HG02885 (cell line): ENCODE data around the gene ANKRD63.

Source experiments
- ATAC-seq: cut with Tn5 transposase; IDR thresholded peaks from one replicate; pipeline ENCODE4 v1.9.1; 2021; ENCODE audit warnings: mild to moderate bottlenecking; ENCODE audit not compliant: unreplicated experiment, poor library complexity

ANKRD63 gene

GRCh38 chr15:40246496-40247280, 36.2 kb downstream of the ANKRD63 start:
- ATAC-seq, result no peak

DNA sequence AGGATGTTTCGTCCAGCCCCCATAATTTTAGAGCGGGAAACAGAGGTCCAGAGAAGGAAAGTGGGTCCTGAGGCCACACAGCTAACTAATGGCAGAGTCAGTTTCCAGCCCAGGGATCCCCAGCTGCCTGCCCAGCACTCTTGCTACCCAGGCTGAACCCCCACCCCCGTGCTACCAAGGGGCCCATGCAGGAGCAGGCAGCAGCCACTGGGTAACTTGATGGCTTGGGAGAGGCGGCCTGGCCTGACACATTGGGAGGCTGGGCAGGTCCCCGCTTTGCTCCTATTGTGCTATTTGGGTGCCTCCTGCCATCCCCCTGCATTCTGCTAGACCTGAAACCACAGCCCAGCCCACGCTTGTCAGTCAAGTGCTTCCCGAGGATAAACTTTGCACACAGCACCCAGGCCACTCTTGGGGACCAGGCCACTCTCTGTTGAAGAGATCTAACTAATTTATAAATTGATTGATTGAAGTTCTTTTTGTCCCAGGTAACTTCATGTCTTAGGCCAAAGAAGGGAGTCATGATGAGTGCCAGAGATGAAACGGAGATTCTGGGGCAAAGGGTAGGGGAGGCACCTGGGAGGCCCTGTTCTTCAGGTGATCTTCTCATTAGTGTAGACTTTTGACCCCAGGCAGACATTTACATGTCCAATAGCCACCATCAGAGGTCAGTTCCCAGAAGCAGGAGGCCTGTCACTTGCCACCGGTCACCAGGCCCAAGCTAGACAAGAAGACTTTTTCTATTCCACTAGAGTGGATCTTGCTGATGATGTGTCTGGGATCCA, 37.0 kb downstream of the ANKRD63 start:
- no peak for ATAC-seq

- ATAC-seq, result no peak
These were observed 37.8 kb downstream of the ANKRD63 start for GRCh38 chr15:40244961-40245523.

- ATAC-seq, result no peak
These were observed 39.6 kb downstream of the ANKRD63 start for GRCh38 chr15:40243126-40243810.

DNA sequence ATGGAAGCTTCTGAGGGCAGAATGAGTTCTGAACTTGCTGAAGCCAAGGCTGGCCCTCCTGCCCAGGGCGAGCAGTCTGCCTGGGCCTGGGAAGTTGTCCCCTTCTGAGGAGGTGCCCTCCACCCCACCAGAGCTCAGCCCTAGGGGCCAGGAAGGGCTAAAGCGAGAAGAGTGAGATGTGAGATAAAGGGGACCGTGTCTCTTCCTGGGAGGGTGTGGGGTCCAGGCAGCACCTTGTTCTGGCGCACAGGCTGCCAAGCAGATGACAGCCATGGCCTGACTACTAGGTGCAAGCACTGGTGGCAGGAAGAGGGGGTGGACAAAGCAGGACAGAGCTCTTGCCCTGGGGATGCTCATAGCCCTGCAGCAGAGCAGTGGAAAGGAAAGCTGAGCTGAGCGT, 40.3 kb downstream of the ANKRD63 start:
- ATAC-seq, result no peak

DNA sequence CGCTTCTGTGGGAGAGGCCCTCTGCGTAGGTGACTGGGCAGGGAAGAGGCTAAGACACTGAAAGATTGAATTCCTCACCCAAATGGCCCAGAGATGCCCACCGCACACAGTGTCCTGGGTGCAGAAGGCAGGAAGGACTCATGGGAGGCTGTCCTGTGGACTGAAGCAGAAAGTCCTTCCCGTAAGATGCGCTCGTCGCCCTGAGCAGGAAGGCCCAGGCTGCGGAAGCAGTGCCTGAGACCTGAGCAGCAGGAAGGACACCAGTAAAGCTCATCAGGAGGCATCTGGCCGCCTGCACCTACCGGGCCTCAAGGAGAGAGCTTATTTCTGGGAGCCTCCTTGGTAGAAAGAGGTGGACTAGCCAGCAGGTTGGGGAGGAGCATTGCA, 40.7 kb downstream of the ANKRD63 start:
- no peak for ATAC-seq

DNA sequence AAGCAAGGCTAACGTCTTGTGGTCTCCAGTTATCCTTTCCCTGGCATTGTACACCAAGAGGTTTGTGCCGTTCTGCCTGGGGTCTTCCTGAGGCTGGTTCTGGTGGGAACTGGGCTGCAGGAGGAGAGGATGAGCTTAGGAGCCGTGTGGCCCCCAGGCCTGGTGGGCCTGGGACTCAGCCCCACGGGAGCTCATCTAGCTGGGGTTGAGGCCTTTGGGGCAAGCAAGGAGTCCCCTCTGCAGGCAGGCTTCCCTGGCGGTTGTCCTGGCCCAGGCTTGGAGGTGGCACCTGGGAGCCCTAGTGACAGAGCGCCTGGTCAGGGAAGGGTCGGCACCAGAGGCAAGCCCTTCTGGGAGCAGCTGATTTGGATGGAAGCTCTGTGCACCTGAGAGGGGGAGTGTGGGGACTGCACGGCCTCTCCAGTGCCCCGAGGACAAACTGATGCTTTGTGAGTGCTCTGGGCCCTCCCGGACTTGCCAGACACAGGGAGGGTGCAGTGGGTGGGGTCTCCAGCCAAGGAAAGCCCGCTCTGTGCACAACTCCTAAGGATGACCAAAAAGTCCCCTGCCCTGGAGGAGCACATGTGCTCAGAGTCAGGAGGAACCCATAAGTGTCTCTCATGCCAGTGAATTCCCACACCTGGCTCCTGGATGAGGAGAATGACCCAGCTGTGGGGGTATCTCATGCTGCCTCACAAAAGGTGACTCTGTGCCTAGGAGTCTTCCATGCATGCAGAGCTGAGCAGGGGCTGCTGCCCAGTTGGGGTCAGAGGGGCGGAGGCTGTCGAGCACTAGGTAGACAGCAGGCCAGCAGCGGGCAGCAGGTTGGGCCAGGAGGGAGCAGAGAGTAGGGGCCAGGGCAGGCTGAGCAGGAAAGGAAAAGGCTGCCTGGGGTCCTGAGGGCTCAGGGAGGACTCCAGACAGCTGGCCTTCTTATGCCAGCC, 41.3 kb downstream of the ANKRD63 start:
- no peak for ATAC-seq

DNA sequence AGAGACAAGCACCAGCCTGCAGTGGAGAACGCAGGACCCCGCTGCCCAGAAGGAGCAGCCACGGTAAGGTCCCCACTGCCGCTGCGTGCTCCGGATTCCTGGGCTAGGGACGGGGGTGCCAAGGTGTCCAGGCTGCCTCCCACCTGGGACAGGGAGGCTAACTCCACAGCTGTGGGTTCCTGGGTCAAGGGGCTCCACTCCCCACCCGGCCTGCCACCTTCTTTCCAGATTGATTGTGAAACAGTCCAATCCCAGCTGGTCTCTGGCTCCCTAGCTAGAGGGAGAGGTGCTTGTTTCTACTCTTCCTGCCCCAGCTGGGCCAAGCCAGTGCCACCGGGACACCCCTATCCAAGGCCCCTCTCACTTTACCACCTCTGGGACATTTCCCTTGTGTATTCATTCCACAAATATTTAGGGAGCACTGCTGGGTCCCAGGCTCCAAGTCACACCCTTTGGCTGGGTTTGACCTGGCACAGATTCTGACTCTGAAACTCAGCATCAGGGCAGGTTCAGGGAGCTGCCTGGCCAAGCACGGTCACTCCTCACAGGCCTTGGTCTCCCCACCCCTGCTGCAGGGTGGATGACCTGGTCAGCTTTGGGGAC, 42.1 kb downstream of the ANKRD63 start:
- ATAC-seq, result no peak

- ATAC-seq, result no peak
These were observed 42.9 kb downstream of the ANKRD63 start for GRCh38 chr15:40239693-40240618.

- ATAC-seq, result no peak
These were observed 43.5 kb downstream of the ANKRD63 start for GRCh38 chr15:40239404-40239692.

DNA sequence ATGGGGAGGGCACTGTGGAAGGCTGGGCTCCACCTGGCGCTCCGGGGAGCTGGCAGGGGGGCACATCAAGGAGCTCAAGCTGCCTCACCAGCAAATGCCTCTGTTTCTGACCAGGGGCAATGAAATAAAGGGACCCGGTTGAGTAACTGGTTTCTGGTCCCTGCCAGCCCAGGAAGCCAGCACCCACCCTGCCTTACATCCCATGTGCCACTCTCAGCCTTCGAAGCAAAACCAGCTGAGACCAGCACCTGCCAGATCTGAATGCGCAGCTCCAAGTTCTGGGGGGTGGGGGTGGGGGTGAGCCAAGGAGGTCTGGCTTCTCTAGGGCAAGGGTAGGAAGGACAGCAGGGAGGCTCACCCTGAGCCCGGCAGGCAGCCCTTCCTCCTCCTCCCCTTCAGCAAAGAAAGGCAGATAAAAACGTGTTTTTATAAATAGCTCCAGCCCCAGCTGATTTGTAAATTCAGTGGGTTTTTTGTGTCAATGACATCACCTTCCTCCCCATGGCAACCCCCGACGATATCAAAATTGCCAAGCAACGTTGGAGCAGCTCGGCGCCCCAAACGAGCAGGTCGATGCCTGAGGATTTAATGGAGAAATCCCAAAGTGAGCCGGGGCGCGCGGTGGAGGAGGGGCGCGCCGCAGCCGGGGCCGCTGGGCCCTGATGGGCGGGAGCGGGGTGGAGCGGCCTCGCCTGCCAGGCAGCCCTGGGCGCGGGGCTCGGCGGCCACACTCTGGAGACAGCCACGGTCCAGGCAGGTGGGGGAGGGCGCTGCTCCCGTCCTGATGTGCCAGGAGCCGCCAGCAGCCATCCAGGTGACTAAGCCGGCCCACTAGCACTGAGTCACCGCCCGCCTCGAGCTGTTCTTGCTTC, 44.1 kb downstream of the ANKRD63 start, which contains the start of gene PAK6:
Gene PAK6, plus strand, starts transcription at position 532 of the 872 bp plus-strand sequence. CDS start 25,723 bp downstream, outside the sequence.
- ATAC-seq, result no peak

DNA sequence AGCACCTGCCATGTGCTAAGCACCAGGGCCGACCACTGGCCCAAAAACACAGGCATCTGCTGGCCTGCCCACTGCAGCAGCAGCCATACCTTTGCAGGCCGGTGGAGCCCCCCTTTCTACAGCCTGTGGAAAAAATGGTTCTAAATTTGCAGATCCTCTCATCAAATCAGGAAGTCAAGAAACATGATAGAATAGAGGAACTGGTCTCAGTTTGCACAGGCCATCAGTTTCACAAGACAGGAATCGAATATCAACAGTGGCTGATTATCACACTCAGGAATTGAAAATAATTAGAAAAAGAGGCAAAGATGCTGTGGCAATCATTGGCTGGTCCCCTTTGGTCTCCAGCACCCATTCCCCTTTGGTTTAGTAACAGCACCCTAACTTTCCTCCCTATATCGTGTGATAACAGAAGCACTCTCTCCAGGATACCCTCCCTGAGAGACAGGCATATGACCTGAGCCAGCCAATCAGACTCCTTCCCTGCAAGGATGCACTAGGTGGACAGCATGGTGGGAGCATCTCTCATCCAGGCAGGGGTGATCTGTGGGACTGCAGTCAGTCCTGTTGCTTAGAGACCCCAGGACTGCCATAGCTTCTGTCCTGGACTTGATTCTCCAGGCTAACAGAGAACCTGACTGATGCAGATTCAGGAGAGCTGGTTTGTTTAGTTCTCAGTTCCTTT, 47.5 kb downstream of the ANKRD63 start:
- no peak for ATAC-seq

- no peak for ATAC-seq
These were observed 48.1 kb downstream of the ANKRD63 start for GRCh38 chr15:40234783-40235182.

GRCh38 chr15:40233727-40234577, 48.9 kb downstream of the ANKRD63 start:
- ATAC-seq, result no peak

DNA sequence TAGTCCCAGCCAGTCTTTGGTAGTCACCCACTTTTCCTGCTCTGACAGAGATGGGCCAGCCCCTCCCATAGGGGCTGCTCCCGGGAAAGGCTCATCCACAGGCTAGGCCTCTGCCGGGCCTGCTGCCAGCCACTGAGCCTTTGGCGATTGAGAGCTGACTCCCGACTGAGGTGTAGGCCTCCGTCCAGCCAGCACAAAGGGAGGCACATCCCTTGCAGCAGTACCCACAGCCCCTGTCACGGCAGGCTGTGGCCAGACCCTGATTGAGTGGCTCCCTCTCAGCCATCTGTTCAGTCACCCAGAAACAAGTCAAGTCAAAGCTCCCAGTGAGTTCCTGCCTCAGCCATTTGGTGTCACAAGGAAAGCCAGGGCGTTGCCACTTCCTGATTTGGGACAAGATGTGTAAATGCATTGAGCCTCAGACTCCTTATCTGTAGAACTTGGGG, 50.2 kb downstream of the ANKRD63 start:
- no peak for ATAC-seq
